Tibial artery (tissue), 4 donors: ENCODE measurements around the gene DAPK2.

Experiments
- DNase-seq, 2 donors: peaks; one replicate each; pipeline ENCODE4 v3.0.0-alpha.2; 2019
- H3K27ac ChIP-seq, 2 donors: fragments of 200-600 bp; sonication (generic) in 1 of 2; 1 replicate in 1 of 2; 2 replicates in 1 of 2; pipeline ENCODE4 v1.5.1; 2018 to 2019; ENCODE audit warnings: mild to moderate bottlenecking in 1 of 2
- H3K27me3 ChIP-seq, 2 donors: fragments of 200-600 bp; sonication (generic) in 1 of 2; one replicate each; pipeline versions ENCODE4 v1.5.1 to v1.6.0; 2016 to 2019
- H3K36me3 ChIP-seq, 3 donors: fragments of 200-600 bp; sonication (generic) in 2 of 3; one replicate each; pipeline ENCODE4 v1.5.1; 2016 to 2019; ENCODE audit warnings: mild to moderate bottlenecking in 2 of 3
- H3K4me1 ChIP-seq, 4 donors: fragments of 200-600 bp; sonication (generic) in 2 of 4; 1 replicate in 3 of 4; 2 replicates in 1 of 4; pipeline ENCODE4 v1.5.1; 2016 to 2019
- H3K4me3 ChIP-seq, 2 donors: fragments of 200-600 bp; sonication (generic) in 1 of 2; 1 replicate in 1 of 2; 2 replicates in 1 of 2; pipeline ENCODE4 v1.5.1; 2018 to 2019; ENCODE audit warnings: mild to moderate bottlenecking in 2 of 2
- H3K9me3 ChIP-seq, 3 donors: fragments of 200-600 bp; sonication (generic) in 1 of 3; one replicate each; pipeline ENCODE4 v1.5.1; 2016 to 2019
- intact Hi-C: fragments of 100-400 bp; cut with DNase I; formaldehyde crosslinking; loops from one replicate; pipeline ENCODE4 v1.15.0; 2023; ENCODE audit warnings: low total_unique reads
- TF ChIP-seq, protein P1 (sequence below), 2 experiments: fragments of 200-600 bp in 1 of 2; fragments of 450-650 bp in 1 of 2; IDR thresholded peaks; one replicate each; pipeline ENCODE4 v1.5.1; 2017 to 2019; ENCODE audit warnings: antibody characterized with exemption in 2 of 2, mild to moderate bottlenecking in 1 of 2, moderate library complexity in 1 of 2

Gene DAPK2

DNA sequence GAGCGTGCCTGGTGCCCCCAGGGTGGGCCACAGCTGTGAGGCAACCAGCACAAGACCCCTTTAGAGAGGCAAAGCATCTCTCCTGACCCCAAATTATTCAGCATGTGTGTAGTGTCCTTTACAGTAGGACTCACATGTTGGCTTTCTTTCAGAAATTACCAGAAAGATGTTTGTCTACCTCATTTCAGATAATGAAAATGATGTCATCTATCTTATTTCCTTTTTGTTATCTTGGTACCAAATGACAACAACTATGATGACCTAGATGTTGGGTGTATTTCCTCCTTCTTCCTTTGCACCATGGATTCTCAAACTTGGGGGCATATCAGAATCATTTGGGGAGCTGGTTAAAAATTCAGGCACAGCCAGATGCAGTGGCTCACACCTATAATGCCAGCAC lies 50.5 kb downstream of the DAPK2 start:
- H3K4me3 ChIP-seq: no peak overlapping the region
- no peak overlapping the region for H3K27ac ChIP-seq
- H3K4me1 ChIP-seq: peaks cover 0 to 4% (median 0%) of the 10 kb centered on the region in 4 donors
- H3K9me3 ChIP-seq: no peaks in the 10 kb centered on the region
- no peaks in the 10 kb centered on the region for H3K36me3 ChIP-seq
- DNase-seq: no peak
- TF ChIP-seq, protein P1, sequence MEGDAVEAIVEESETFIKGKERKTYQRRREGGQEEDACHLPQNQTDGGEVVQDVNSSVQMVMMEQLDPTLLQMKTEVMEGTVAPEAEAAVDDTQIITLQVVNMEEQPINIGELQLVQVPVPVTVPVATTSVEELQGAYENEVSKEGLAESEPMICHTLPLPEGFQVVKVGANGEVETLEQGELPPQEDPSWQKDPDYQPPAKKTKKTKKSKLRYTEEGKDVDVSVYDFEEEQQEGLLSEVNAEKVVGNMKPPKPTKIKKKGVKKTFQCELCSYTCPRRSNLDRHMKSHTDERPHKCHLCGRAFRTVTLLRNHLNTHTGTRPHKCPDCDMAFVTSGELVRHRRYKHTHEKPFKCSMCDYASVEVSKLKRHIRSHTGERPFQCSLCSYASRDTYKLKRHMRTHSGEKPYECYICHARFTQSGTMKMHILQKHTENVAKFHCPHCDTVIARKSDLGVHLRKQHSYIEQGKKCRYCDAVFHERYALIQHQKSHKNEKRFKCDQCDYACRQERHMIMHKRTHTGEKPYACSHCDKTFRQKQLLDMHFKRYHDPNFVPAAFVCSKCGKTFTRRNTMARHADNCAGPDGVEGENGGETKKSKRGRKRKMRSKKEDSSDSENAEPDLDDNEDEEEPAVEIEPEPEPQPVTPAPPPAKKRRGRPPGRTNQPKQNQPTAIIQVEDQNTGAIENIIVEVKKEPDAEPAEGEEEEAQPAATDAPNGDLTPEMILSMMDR (IDR thresholded peaks at IDR 0.05): no peak
- intact Hi-C loops: no loop called here
- H3K27me3 ChIP-seq: peaks cover 0 to 4% of the 10 kb centered on the region in 2 donors

DNA sequence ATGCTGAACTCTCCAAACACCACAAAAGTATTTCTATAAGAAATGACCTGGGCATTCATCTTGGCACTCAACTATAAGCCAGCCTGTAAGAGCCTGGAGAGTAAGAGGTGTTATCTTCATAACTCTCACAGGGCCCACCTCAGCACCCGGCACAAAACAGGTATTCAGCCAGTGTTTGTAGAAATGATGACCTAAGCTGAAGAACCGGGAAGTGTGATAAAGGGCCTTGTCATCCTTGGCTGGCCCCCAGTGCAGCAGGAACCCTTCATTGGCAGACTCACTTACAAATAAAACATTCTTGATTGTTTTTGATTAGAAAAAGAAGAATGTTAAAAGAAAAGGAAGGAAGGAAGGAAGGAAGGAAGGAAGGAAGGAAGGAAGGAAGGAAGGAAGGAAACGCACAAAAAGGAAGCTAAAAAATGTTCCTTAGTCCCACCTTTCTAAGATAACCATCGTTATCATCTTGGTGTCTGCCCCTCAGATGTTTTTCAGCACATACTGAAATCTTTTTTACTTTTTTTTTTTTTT lies 52.1 kb downstream of the DAPK2 start:
- peaks cover 0 to 4% (median 0%) of the 10 kb centered on the region in 4 donors for H3K4me1 ChIP-seq
- no peaks in the 10 kb centered on the region for H3K27me3 ChIP-seq
- DNase-seq: no peak
- H3K36me3 ChIP-seq: no peaks in the 10 kb centered on the region
- H3K27ac ChIP-seq: no peak overlapping the region
- intact Hi-C loops: no loop called here
- no peaks in the 10 kb centered on the region for H3K9me3 ChIP-seq
- TF ChIP-seq, protein P1 (IDR thresholded peaks at IDR 0.05): no peak
- H3K4me3 ChIP-seq: no peak overlapping the region

GRCh38 chr15:63992300-63992699 lies 54.0 kb downstream of the DAPK2 start:
- no peak for DNase-seq
- Histone ChIP-seq H3K27me3 (no peaks in the 10 kb centered on the region), H3K27ac (no peak overlapping the region), H3K4me3 (no peak overlapping the region), H3K4me1 (no peaks in the 10 kb centered on the region), H3K36me3 (no peaks in the 10 kb centered on the region), H3K9me3 (no peaks in the 10 kb centered on the region)
- TF ChIP-seq, protein P1 (IDR thresholded peaks at IDR 0.05): no peak
- intact Hi-C loops: no loop called here

- intact Hi-C loops: no loop called here
- no peak overlapping the region for H3K27ac ChIP-seq
- TF ChIP-seq, protein P1 (IDR thresholded peaks at IDR 0.05): no peak
- H3K4me3 ChIP-seq: no peak overlapping the region
- H3K9me3 ChIP-seq: no peaks in the 10 kb centered on the region
- H3K4me1 ChIP-seq: peaks cover 0 to 5% (median 0%) of the 10 kb centered on the region in 4 donors
- H3K36me3 ChIP-seq: no peaks in the 10 kb centered on the region
- no peak for DNase-seq
- H3K27me3 ChIP-seq: no peaks in the 10 kb centered on the region
Measured at GRCh38 chr15:63991706-63992105, 54.6 kb downstream of the DAPK2 start.

DNA sequence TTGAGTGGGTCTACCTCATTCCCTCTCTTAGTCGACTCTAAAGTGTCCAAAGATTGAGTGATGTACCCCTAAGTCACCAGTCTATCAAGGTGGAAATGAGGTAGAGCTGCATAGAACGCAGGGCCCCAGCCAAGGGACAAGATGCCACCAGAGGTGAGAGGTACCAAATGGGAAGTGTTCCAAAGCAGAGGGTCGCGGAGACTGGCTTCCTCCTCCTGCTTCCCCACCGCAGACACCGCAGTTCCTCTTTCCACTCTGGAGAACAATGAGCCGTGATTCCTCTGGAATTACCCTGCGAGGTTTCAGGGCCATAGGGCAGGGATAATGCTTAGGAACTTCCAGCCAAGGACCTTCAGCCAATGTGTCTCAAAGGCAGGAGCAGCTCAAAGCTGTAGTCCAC lies 55.8 kb downstream of the DAPK2 start:
- DNase-seq: no peak
- Histone ChIP-seq H3K4me1 (peaks cover 0 to 18% (median 10%) of the 10 kb centered on the region in 4 donors), H3K9me3 (no peaks in the 10 kb centered on the region), H3K36me3 (no peaks in the 10 kb centered on the region), H3K27me3 (no peaks in the 10 kb centered on the region), H3K27ac (no peak overlapping the region), H3K4me3 (no peak overlapping the region)
- TF ChIP-seq, protein P1 (IDR thresholded peaks at IDR 0.05): no peak
- intact Hi-C loops: no loop called here
